Measurements from ENCODE around the gene KRT33A. TPM values are rescaled to one million over a fixed set of nuclear protein-coding genes. Genes with fewer than 3 reads are reported as not detected.

KRT33A gene
- total and polyA plus RNA-seq, 4 donors, result not detected

GRCh38 chr17:41307647-41308046 is 43.0 kb downstream of the KRT33A start:
- Histone ChIP-seq H3K4me1 (ENCODE audit: control insufficient read depth in 4 of 4, insufficient read depth in 4 of 4, low read length in 3 of 4) (no peaks in the 10 kb centered on the region), H3K9ac (ENCODE audit: low read depth in 1 of 2, low read length in 2 of 2) (no peak overlapping the region), H3K27ac (ENCODE audit: low read depth in 1 of 2, low read length in 2 of 2) (no peak overlapping the region), H3K9me3 (ENCODE audit: control insufficient read depth in 4 of 4, low read length in 3 of 4) (no peaks in the 10 kb centered on the region), H3K4me3 (ENCODE audit: low read depth in 1 of 3, low read length in 3 of 3) (no peak overlapping the region), H3K36me3 (ENCODE audit: control insufficient read depth in 4 of 4, insufficient read depth in 3 of 4, low read depth in 1 of 4, low read length in 3 of 4) (no peaks in the 10 kb centered on the region), H3K27me3 (ENCODE audit: control insufficient read depth in 4 of 4, insufficient read depth in 4 of 4, low read length in 3 of 4) (peaks cover 0 to 14% (median 0%) of the 10 kb centered on the region in 4 donors)
- 74% methylated on average over 9 of the region's 9 CpGs for WGBS
- TF ChIP-seq, protein P1, sequence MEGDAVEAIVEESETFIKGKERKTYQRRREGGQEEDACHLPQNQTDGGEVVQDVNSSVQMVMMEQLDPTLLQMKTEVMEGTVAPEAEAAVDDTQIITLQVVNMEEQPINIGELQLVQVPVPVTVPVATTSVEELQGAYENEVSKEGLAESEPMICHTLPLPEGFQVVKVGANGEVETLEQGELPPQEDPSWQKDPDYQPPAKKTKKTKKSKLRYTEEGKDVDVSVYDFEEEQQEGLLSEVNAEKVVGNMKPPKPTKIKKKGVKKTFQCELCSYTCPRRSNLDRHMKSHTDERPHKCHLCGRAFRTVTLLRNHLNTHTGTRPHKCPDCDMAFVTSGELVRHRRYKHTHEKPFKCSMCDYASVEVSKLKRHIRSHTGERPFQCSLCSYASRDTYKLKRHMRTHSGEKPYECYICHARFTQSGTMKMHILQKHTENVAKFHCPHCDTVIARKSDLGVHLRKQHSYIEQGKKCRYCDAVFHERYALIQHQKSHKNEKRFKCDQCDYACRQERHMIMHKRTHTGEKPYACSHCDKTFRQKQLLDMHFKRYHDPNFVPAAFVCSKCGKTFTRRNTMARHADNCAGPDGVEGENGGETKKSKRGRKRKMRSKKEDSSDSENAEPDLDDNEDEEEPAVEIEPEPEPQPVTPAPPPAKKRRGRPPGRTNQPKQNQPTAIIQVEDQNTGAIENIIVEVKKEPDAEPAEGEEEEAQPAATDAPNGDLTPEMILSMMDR (IDR thresholded peaks at IDR 0.05; ENCODE audit: low read depth, low read length, missing input control), result no peak
- TF ChIP-seq JUND (IDR thresholded peaks at IDR 0.05) (no peak), NR2F2 (IDR thresholded peaks at IDR 0.05) (no peak), FOXA1 (IDR thresholded peaks at IDR 0.05) (no peak)
- DNase-seq (ENCODE audit: low spot score), result no peak

GRCh38 chr17:41304091-41304490 is 46.5 kb downstream of the KRT33A start:
- H3K9me3 ChIP-seq (ENCODE audit: control insufficient read depth in 4 of 4, low read length in 3 of 4), result no peaks in the 10 kb centered on the region
- H3K36me3 ChIP-seq (ENCODE audit: control insufficient read depth in 4 of 4, insufficient read depth in 3 of 4, low read depth in 1 of 4, low read length in 3 of 4), result no peaks in the 10 kb centered on the region
- no peak for DNase-seq (ENCODE audit: low spot score)
- TF ChIP-seq YY1 (IDR thresholded peaks at IDR 0.05), result no peak
- TF ChIP-seq HNF4G (IDR thresholded peaks at IDR 0.05), result no peak
- TF ChIP-seq, protein P2, sequence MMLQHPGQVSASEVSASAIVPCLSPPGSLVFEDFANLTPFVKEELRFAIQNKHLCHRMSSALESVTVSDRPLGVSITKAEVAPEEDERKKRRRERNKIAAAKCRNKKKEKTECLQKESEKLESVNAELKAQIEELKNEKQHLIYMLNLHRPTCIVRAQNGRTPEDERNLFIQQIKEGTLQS (IDR thresholded peaks at IDR 0.05), result no peak
- TF ChIP-seq NR2F2 (IDR thresholded peaks at IDR 0.05), result no peak
- TF ChIP-seq EGR1 (IDR thresholded peaks at IDR 0.05; ENCODE audit: low read depth in 2 of 2), result no peak
- TF ChIP-seq TAF1 (conservative IDR thresholded peaks at IDR 0.05), result no peak
- TF ChIP-seq, protein P3, sequence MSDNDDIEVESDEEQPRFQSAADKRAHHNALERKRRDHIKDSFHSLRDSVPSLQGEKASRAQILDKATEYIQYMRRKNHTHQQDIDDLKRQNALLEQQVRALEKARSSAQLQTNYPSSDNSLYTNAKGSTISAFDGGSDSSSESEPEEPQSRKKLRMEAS (IDR thresholded peaks at IDR 0.05), result no peak
- no peak overlapping the region for H3K27ac ChIP-seq (ENCODE audit: low read depth in 1 of 2, low read length in 2 of 2)
- no peaks in the 10 kb centered on the region for H3K4me1 ChIP-seq (ENCODE audit: control insufficient read depth in 4 of 4, insufficient read depth in 4 of 4, low read length in 3 of 4)
- no peak overlapping the region for H3K4me3 ChIP-seq (ENCODE audit: low read depth in 1 of 3, low read length in 3 of 3)
- WGBS, result 84% methylated on average over 12 of the region's 12 CpGs
- H3K9ac ChIP-seq (ENCODE audit: low read depth in 1 of 2, low read length in 2 of 2), result no peak overlapping the region
- peaks cover 0 to 11% (median 0%) of the 10 kb centered on the region in 4 donors for H3K27me3 ChIP-seq (ENCODE audit: control insufficient read depth in 4 of 4, insufficient read depth in 4 of 4, low read length in 3 of 4)

- Histone ChIP-seq H3K27ac (ENCODE audit: low read depth in 1 of 2, low read length in 2 of 2) (no peak overlapping the region), H3K4me1 (ENCODE audit: control insufficient read depth in 4 of 4, insufficient read depth in 4 of 4, low read length in 3 of 4) (no peaks in the 10 kb centered on the region), H3K9me3 (ENCODE audit: control insufficient read depth in 4 of 4, low read length in 3 of 4) (no peaks in the 10 kb centered on the region), H3K36me3 (ENCODE audit: control insufficient read depth in 4 of 4, insufficient read depth in 3 of 4, low read depth in 1 of 4, low read length in 3 of 4) (no peaks in the 10 kb centered on the region), H3K9ac (ENCODE audit: low read depth in 1 of 2, low read length in 2 of 2) (no peak overlapping the region), H3K27me3 (ENCODE audit: control insufficient read depth in 4 of 4, insufficient read depth in 4 of 4, low read length in 3 of 4) (peaks cover 0 to 11% (median 0%) of the 10 kb centered on the region in 4 donors), H3K4me3 (ENCODE audit: low read depth in 1 of 3, low read length in 3 of 3) (no peak overlapping the region)
- 83% methylated on average over 4 of the region's 4 CpGs for WGBS
- DNase-seq (ENCODE audit: low spot score), result no peak
- TF ChIP-seq SP1 (IDR thresholded peaks at IDR 0.05) (no peak), NR2F2 (IDR thresholded peaks at IDR 0.05) (no peak), FOXA1 (IDR thresholded peaks at IDR 0.05) (no peak), HNF4A (conservative IDR thresholded peaks at IDR 0.05) (no peak), GABPA (IDR thresholded peaks at IDR 0.05 in 1 of 2, conservative IDR thresholded peaks at IDR 0.05 in 1 of 2) (no peak), EGR1 (IDR thresholded peaks at IDR 0.05; ENCODE audit: low read depth in 2 of 2) (no peak), FOXA2 (IDR thresholded peaks at IDR 0.05) (no peak), TAF1 (conservative IDR thresholded peaks at IDR 0.05) (no peak), RXRA (IDR thresholded peaks at IDR 0.05) (no peak), JUND (IDR thresholded peaks at IDR 0.05) (no peak), HNF4G (IDR thresholded peaks at IDR 0.05) (no peak), YY1 (IDR thresholded peaks at IDR 0.05) (no peak), RAD21 (IDR thresholded peaks at IDR 0.05) (no peak)
- TF ChIP-seq, protein P3 (IDR thresholded peaks at IDR 0.05), result no peak
- TF ChIP-seq, protein P2 (IDR thresholded peaks at IDR 0.05), result no peak
- TF ChIP-seq, protein P1 (IDR thresholded peaks at IDR 0.05; ENCODE audit: low read depth, low read length, missing input control), result no peak
- TF ChIP-seq, protein P4, sequence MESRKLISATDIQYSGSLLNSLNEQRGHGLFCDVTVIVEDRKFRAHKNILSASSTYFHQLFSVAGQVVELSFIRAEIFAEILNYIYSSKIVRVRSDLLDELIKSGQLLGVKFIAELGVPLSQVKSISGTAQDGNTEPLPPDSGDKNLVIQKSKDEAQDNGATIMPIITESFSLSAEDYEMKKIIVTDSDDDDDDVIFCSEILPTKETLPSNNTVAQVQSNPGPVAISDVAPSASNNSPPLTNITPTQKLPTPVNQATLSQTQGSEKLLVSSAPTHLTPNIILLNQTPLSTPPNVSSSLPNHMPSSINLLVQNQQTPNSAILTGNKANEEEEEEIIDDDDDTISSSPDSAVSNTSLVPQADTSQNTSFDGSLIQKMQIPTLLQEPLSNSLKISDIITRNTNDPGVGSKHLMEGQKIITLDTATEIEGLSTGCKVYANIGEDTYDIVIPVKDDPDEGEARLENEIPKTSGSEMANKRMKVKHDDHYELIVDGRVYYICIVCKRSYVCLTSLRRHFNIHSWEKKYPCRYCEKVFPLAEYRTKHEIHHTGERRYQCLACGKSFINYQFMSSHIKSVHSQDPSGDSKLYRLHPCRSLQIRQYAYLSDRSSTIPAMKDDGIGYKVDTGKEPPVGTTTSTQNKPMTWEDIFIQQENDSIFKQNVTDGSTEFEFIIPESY (IDR thresholded peaks at IDR 0.05), result no peak
Observed at GRCh38 chr17:41302981-41303380, 47.6 kb downstream of the KRT33A start.
